DND-41 (cell line): ENCODE measurements around the gene QSOX2.

ENCODE experiments used
- EZH2 ChIP-seq: IDR thresholded peaks from 3 replicates; pipeline ENCODE4 v1.6.1; 2012; ENCODE audit warnings: borderline replicate concordance, low read depth, mild to moderate bottlenecking, moderate library complexity, low read length, inconsistent platforms; ENCODE audit not compliant: severe bottlenecking
- TF ChIP-seq, protein P1 (sequence below): IDR thresholded peaks from 2 replicates; pipeline ENCODE4 v1.5.1; 2012; ENCODE audit warnings: borderline replicate concordance, low read length, moderate library complexity, mild to moderate bottlenecking; ENCODE audit not compliant: poor library complexity, severe bottlenecking; ENCODE audit errors: extremely low read depth

DNA sequence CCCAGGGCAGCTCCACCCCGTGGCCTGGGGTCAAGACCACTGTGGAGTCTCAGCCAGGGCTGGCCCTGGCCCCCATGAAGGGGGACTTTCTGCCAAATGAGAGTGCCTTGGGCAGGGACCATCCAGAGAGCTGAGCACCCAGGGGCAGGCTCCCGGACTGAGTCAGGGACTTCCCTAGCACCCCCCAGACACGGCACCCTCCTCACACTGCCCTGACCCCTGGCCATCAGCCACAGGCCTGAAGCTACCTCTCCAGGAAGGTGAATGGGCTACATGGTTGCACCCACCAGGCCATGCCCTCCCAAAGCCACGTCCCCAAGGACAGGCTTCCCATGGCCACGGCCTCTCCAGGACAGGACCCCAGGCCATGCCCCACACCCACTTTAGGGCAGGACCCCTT, 48.8 kb upstream of the QSOX2 start:
- TF ChIP-seq, protein P1, sequence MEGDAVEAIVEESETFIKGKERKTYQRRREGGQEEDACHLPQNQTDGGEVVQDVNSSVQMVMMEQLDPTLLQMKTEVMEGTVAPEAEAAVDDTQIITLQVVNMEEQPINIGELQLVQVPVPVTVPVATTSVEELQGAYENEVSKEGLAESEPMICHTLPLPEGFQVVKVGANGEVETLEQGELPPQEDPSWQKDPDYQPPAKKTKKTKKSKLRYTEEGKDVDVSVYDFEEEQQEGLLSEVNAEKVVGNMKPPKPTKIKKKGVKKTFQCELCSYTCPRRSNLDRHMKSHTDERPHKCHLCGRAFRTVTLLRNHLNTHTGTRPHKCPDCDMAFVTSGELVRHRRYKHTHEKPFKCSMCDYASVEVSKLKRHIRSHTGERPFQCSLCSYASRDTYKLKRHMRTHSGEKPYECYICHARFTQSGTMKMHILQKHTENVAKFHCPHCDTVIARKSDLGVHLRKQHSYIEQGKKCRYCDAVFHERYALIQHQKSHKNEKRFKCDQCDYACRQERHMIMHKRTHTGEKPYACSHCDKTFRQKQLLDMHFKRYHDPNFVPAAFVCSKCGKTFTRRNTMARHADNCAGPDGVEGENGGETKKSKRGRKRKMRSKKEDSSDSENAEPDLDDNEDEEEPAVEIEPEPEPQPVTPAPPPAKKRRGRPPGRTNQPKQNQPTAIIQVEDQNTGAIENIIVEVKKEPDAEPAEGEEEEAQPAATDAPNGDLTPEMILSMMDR = no peak
- no peak for TF ChIP-seq EZH2
